A673 (cell line): ENCODE measurements around the gene DOCK4. TPM values are rescaled to one million over a fixed set of nuclear protein-coding genes. Genes with fewer than 3 reads are reported as not detected.

Experiments used
- BruUV-seq: library from RNA; stranded (reverse); fragments of 400-500 nt; replicated peaks from 2 replicates; lab custom pipeline; 2021; lab: Mats Ljungman, UMichigan
- CTCF ChIA-PET: fragments of 300-600 bp; sonication (Branson Sonifier 250); formaldehyde crosslinking; loops from one replicate; lab custom pipeline; 2022; ENCODE audit warnings: antibody characterized with exemption; lab: Charles Lee
- POLR2A ChIA-PET: fragments of 300-600 bp; sonication (Branson Sonifier 250); formaldehyde crosslinking; loops from one replicate; lab custom pipeline; 2022; ENCODE audit warnings: antibody characterized with exemption; ENCODE audit not compliant: low non-redundant PET; lab: Charles Lee
- DNase-seq: peaks from one replicate; pipeline ENCODE4 v3.0.0-alpha.2; 2015; ENCODE audit warnings: low spot score
- H3K27ac ChIP-seq: fragments of 200-600 bp; sonication (generic); 2 replicates; pipeline ENCODE4 v1.5.1; 2016; ENCODE audit warnings: mixed run types, low read depth, mild to moderate bottlenecking, mixed read lengths, antibody characterized with exemption, low read length; ENCODE audit not compliant: poor library complexity, severe bottlenecking
- H3K27me3 ChIP-seq: fragments of 200-600 bp; sonication (generic); replicated peaks from 2 replicates; pipeline ENCODE4 v1.6.1; 2017; ENCODE audit warnings: mixed run types, low read depth, mild to moderate bottlenecking, mixed read lengths, antibody characterized with exemption, low read length; ENCODE audit not compliant: insufficient read depth, poor library complexity
- H3K36me3 ChIP-seq: fragments of 200-600 bp; sonication (generic); 2 replicates; pipeline ENCODE4 v1.6.1; 2016; ENCODE audit warnings: mixed run types, mild to moderate bottlenecking, mixed read lengths, antibody characterized with exemption, low read length; ENCODE audit not compliant: insufficient read depth, poor library complexity, severe bottlenecking
- H3K4me1 ChIP-seq: fragments of 200-600 bp; sonication (generic); 2 replicates; pipeline ENCODE4 v1.6.1; 2017; ENCODE audit warnings: mixed run types, mild to moderate bottlenecking, mixed read lengths, antibody characterized with exemption, low read length; ENCODE audit not compliant: insufficient read depth, poor library complexity, severe bottlenecking
- H3K4me3 ChIP-seq: fragments of 200-600 bp; sonication (generic); 2 replicates; pipeline ENCODE4 v1.5.1; 2016; ENCODE audit warnings: low read depth, mixed run types, mild to moderate bottlenecking, mixed read lengths, low read length; ENCODE audit not compliant: poor library complexity, severe bottlenecking
- H3K9me3 ChIP-seq: fragments of 200-600 bp; sonication (generic); 2 replicates; pipeline ENCODE4 v1.6.1; 2016; ENCODE audit warnings: mixed run types, low read depth, mild to moderate bottlenecking, mixed read lengths, antibody characterized with exemption, low read length; ENCODE audit not compliant: poor library complexity, severe bottlenecking
- EZH2 ChIP-seq: fragments of 200-600 bp; sonication (generic); IDR thresholded peaks from 2 replicates; pipeline ENCODE4 v1.6.1; 2017; ENCODE audit warnings: borderline replicate concordance, low read depth, mild to moderate bottlenecking, mixed read lengths, antibody characterized with exemption, low read length; ENCODE audit not compliant: poor library complexity, severe bottlenecking
- intact Hi-C: fragments of 100-400 bp; cut with micrococcal nuclease; formaldehyde crosslinking; loops from one replicate; pipeline ENCODE4 v1.10.0; 2022; ENCODE audit not compliant: unreplicated experiment
- total RNA-seq: library from RNA; stranded (reverse); gene quantifications from 2 replicates; pipeline ENCODE4 v1.2.3, GENCODE V29; 2021
- TF ChIP-seq, protein P1 (sequence below): fragments of 300-800, 200-600 bp; sonication (generic); conservative IDR thresholded peaks from 2 replicates; pipeline ENCODE4 v1.5.1; 2017; ENCODE audit warnings: low read depth, mild to moderate bottlenecking, antibody characterized with exemption, low read length, moderate library complexity, mixed read lengths

Gene DOCK4
- total RNA-seq, 1 experiment from 2014 or later, result 28.5 TPM

DNA sequence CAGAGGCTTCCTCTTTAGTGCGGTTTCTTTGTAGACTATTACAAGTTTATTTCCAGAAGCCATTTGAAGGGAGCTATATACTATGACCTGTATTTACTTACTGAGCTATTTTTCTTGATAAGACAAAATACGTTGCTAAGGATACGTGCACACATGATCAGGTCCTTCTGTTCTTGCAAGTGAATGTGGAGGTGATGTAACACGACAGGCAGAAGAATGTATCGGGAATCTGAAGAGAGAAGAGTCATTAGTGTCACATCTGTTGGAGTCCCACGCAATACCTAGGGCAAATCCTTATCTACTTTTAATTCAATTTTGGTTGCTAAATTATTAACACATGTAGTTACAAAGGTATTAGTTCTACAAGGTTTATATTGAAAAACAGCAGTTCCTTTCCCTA lies 359.3 kb downstream of the DOCK4 start:
- BruUV-seq, result no TSS peak
- ChIA-PET CTCF (no interaction called here), POLR2A (no interaction called here)
- Histone ChIP-seq H3K36me3 (no peaks in the 10 kb centered on the region), H3K9me3 (no peaks in the 10 kb centered on the region), H3K27ac (no peak overlapping the region), H3K4me3 (no peak overlapping the region), H3K4me1 (no peaks in the 10 kb centered on the region), H3K27me3 (no peaks in the 10 kb centered on the region)
- TF ChIP-seq, protein P1, sequence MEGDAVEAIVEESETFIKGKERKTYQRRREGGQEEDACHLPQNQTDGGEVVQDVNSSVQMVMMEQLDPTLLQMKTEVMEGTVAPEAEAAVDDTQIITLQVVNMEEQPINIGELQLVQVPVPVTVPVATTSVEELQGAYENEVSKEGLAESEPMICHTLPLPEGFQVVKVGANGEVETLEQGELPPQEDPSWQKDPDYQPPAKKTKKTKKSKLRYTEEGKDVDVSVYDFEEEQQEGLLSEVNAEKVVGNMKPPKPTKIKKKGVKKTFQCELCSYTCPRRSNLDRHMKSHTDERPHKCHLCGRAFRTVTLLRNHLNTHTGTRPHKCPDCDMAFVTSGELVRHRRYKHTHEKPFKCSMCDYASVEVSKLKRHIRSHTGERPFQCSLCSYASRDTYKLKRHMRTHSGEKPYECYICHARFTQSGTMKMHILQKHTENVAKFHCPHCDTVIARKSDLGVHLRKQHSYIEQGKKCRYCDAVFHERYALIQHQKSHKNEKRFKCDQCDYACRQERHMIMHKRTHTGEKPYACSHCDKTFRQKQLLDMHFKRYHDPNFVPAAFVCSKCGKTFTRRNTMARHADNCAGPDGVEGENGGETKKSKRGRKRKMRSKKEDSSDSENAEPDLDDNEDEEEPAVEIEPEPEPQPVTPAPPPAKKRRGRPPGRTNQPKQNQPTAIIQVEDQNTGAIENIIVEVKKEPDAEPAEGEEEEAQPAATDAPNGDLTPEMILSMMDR, result no peak
- TF ChIP-seq EZH2, result no peak
- intact Hi-C loops, result no loop called here
- DNase-seq, result no peak

DNA sequence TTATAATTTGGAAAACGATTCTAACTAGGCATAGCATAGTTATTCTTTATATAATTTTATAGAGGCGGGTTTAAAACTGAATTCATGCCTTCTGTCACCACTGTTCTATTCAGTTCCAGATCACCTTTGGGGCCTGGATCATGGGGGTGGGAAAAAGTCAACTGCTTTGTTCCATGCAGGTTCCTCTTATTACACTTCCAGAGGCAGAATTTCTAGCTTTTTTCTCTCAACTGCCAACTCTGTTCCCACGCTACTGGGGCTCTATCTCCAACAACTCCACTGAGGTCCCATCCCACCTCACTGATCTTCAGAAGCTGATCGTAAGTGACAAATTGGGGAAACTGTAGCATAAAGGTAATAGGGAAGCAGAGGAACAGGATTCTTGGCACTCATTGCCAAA lies 360.3 kb downstream of the DOCK4 start:
- Histone ChIP-seq H3K4me3 (no peak overlapping the region), H3K27me3 (no peaks in the 10 kb centered on the region), H3K4me1 (no peaks in the 10 kb centered on the region), H3K9me3 (no peaks in the 10 kb centered on the region), H3K27ac (no peak overlapping the region), H3K36me3 (no peaks in the 10 kb centered on the region)
- POLR2A ChIA-PET, result no interaction called here
- intact Hi-C loops, result no loop called here
- TF ChIP-seq EZH2, result no peak
- TF ChIP-seq, protein P1, result no peak
- CTCF ChIA-PET, result no interaction called here
- BruUV-seq, result no TSS peak
- no peak for DNase-seq

DNA sequence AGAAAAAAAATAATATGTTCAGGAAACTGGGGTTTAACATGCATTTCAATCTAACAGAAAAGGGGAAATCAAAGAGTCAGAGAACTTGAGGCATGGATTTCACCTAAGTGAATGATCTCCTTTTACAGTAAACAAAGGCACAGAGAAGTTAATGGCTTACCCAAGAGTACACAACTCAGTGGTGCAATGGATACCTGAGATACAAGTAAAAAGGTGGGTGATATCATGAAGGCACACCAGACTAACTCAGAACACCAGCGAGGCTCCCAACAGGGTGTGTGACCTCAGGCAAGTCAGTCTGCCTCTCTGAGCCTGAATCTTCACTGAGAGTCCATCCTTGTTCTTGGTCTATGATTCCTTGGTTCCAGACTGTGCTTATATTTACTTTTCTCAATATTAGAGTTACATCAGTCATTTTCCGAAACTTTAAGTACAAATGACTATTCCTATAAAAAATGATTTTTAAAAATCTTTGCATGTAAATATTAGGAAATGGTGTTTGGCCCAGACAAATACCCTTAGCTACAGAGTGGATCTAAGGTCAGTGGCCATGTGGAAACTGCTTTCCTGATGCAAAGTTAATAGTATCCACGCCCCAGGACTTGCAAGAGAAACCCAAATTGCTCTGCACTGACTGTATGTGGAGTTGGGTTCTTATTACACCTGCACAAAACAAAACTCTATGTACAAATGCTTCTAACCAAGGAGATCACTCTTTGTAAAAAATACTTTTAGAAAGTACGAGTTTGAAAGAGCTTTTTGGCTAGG lies 361.1 kb downstream of the DOCK4 start:
- Histone ChIP-seq H3K36me3 (no peaks in the 10 kb centered on the region), H3K27me3 (no peaks in the 10 kb centered on the region), H3K4me1 (no peaks in the 10 kb centered on the region), H3K4me3 (no peak overlapping the region), H3K27ac (no peak overlapping the region), H3K9me3 (no peaks in the 10 kb centered on the region)
- TF ChIP-seq, protein P1, result no peak
- TF ChIP-seq EZH2, result no peak
- ChIA-PET CTCF (no interaction called here), POLR2A (no interaction called here)
- no peak for DNase-seq
- BruUV-seq, result no TSS peak
- intact Hi-C loops, result no loop called here
